ENCODE measurements around the gene MTR. TPM values are rescaled to one million over a fixed set of nuclear protein-coding genes. Genes with fewer than 3 reads are reported as not detected.

MTR gene
- total and polyA plus RNA-seq, 4 donors, result 2.5 to 19.0 (median 8.6) TPM

DNA sequence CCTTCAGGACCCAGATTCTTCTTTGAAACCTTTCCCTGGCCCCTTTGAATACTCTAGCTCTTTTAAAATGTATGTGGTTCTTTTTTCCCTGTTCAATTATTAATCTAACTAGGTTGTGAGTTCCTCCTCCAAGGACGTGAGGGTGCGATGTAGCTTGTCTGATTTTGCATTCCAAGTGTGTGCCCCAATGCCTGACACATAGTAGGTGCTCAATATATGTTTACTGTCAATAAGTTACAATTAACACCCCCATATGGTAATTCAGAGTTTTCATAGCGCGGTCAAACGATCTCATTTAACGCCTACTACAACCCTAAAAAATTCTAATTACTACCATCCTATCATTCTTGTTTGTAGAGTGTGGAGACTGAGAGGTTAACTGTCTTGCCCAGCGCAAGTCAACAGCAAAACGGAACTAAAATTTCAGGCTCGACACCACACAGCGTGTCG lies 482 bp upstream of the MTR start:
- Histone ChIP-seq H3K27me3 (ENCODE audit: control insufficient read depth in 4 of 4, insufficient read depth in 4 of 4, low read length in 3 of 4) (no peaks in the 10 kb centered on the region), H3K36me3 (ENCODE audit: control insufficient read depth in 4 of 4, insufficient read depth in 3 of 4, low read depth in 1 of 4, low read length in 3 of 4) (no peaks in the 10 kb centered on the region), H3K4me1 (ENCODE audit: control insufficient read depth in 4 of 4, insufficient read depth in 4 of 4, low read length in 3 of 4) (peaks cover 0 to 10% (median 6%) of the 10 kb centered on the region in 4 donors), H3K4me3 (ENCODE audit: low read depth in 1 of 3, low read length in 3 of 3) (peak overlapping the region; percentile 46 to 77 (median 57)), H3K9ac (ENCODE audit: low read depth in 1 of 2, low read length in 2 of 2) (peak overlapping the region in 1 of 2 donors; percentile 37), H3K27ac (ENCODE audit: low read depth in 1 of 2, low read length in 2 of 2) (peak overlapping the region in 1 of 2 donors; percentile 60), H3K9me3 (ENCODE audit: control insufficient read depth in 4 of 4, low read length in 3 of 4) (no peaks in the 10 kb centered on the region)
- TF ChIP-seq FOXA1 (IDR thresholded peaks at IDR 0.05) (no peak), GABPA (IDR thresholded peaks at IDR 0.05 in 1 of 2, conservative IDR thresholded peaks at IDR 0.05 in 1 of 2) (no peak), RAD21 (IDR thresholded peaks at IDR 0.05) (peak in 1 of 2 donors; percentile 34)
- TF ChIP-seq, protein P1, sequence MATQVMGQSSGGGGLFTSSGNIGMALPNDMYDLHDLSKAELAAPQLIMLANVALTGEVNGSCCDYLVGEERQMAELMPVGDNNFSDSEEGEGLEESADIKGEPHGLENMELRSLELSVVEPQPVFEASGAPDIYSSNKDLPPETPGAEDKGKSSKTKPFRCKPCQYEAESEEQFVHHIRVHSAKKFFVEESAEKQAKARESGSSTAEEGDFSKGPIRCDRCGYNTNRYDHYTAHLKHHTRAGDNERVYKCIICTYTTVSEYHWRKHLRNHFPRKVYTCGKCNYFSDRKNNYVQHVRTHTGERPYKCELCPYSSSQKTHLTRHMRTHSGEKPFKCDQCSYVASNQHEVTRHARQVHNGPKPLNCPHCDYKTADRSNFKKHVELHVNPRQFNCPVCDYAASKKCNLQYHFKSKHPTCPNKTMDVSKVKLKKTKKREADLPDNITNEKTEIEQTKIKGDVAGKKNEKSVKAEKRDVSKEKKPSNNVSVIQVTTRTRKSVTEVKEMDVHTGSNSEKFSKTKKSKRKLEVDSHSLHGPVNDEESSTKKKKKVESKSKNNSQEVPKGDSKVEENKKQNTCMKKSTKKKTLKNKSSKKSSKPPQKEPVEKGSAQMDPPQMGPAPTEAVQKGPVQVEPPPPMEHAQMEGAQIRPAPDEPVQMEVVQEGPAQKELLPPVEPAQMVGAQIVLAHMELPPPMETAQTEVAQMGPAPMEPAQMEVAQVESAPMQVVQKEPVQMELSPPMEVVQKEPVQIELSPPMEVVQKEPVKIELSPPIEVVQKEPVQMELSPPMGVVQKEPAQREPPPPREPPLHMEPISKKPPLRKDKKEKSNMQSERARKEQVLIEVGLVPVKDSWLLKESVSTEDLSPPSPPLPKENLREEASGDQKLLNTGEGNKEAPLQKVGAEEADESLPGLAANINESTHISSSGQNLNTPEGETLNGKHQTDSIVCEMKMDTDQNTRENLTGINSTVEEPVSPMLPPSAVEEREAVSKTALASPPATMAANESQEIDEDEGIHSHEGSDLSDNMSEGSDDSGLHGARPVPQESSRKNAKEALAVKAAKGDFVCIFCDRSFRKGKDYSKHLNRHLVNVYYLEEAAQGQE (IDR thresholded peaks at IDR 0.05), result no peak
- 8% methylated on average over 11 of the region's 11 CpGs for WGBS
- no peak for DNase-seq (ENCODE audit: low spot score)

DNA sequence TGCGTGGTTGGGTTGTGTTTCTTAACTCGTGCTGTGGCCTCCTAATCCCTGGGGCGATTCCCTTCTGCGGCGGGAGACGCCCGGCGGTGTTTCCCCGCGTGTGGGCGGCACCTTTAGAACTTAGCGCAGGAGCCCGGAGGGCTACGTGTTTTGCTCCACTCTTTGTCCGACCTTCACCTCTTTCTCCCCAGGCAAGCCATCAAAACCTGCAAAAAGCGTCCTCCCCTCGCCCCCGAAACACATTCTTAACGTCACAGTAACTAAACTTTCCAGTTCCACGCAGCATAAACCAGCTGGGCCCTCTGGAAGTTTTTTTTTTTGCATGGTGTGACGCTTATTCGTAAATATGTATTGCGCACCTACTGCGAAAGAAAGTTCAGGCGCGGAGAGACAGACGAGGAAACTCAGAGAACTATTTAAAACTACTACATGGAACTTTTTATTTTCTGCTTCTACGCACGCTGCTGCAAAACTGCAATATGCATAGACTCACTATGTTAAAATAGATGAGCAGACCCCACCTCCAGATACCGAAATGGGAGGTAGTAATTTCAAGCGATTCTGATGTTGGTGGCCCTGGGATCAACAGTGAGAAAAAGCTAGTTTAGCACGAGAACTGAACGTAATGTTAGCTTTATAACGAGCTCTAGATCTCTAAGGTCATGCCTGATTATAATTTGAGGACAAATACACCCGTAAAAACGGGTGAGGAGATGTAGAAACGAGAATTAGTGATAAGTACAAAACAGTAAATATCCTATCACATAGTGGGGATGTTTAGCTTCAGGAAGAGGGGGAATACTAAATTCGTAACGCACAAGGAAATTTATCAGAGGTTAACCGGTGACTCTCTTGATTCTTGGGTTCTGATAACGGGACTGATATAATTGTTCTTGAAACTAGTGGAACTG lies 920 bp downstream of the MTR start:
- DNase-seq (ENCODE audit: low spot score), result peak; percentile 67
- WGBS, result 2% methylated on average over 41 of the region's 41 CpGs
- Histone ChIP-seq H3K4me1 (ENCODE audit: control insufficient read depth in 4 of 4, insufficient read depth in 4 of 4, low read length in 3 of 4) (peaks cover 0 to 15% (median 6%) of the 10 kb centered on the region in 4 donors), H3K27me3 (ENCODE audit: control insufficient read depth in 4 of 4, insufficient read depth in 4 of 4, low read length in 3 of 4) (no peaks in the 10 kb centered on the region), H3K4me3 (ENCODE audit: low read depth in 1 of 3, low read length in 3 of 3) (peak overlapping the region; percentile 74 to 92 (median 80)), H3K9ac (ENCODE audit: low read depth in 1 of 2, low read length in 2 of 2) (peak overlapping the region; percentile 36 to 58), H3K36me3 (ENCODE audit: control insufficient read depth in 4 of 4, insufficient read depth in 3 of 4, low read depth in 1 of 4, low read length in 3 of 4) (no peaks in the 10 kb centered on the region), H3K27ac (ENCODE audit: low read depth in 1 of 2, low read length in 2 of 2) (peak overlapping the region; percentile 77 to 82), H3K9me3 (ENCODE audit: control insufficient read depth in 4 of 4, low read length in 3 of 4) (no peaks in the 10 kb centered on the region)
- no peak for TF ChIP-seq EGR1 (IDR thresholded peaks at IDR 0.05; ENCODE audit: low read depth in 2 of 2)
- TF ChIP-seq FOXA2 (IDR thresholded peaks at IDR 0.05), result no peak
- TF ChIP-seq NR2F2 (IDR thresholded peaks at IDR 0.05), result no peak
- no peak for TF ChIP-seq GABPA (IDR thresholded peaks at IDR 0.05 in 1 of 2, conservative IDR thresholded peaks at IDR 0.05 in 1 of 2)
- TF ChIP-seq, protein P2, sequence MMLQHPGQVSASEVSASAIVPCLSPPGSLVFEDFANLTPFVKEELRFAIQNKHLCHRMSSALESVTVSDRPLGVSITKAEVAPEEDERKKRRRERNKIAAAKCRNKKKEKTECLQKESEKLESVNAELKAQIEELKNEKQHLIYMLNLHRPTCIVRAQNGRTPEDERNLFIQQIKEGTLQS (IDR thresholded peaks at IDR 0.05), result no peak
- TF ChIP-seq YY1 (IDR thresholded peaks at IDR 0.05), result no peak
- no peak for TF ChIP-seq SP1 (IDR thresholded peaks at IDR 0.05)
- no peak for TF ChIP-seq MAX (IDR thresholded peaks at IDR 0.05)
- TF ChIP-seq, protein P1 (IDR thresholded peaks at IDR 0.05), result no peak
- TF ChIP-seq RAD21 (IDR thresholded peaks at IDR 0.05), result no peak
- TF ChIP-seq TAF1 (conservative IDR thresholded peaks at IDR 0.05), result no peak
- TF ChIP-seq JUND (IDR thresholded peaks at IDR 0.05), result no peak
- TF ChIP-seq ZBTB33 (IDR thresholded peaks at IDR 0.05), result no peak
- TF ChIP-seq FOXA1 (IDR thresholded peaks at IDR 0.05), result no peak
- no peak for TF ChIP-seq HNF4A (conservative IDR thresholded peaks at IDR 0.05)
- TF ChIP-seq CTCF (IDR thresholded peaks at IDR 0.05; ENCODE audit: low read depth, low read length, missing input control), result no peak
- TF ChIP-seq HNF4G (IDR thresholded peaks at IDR 0.05), result no peak
